Progenitor cell of endocrine pancreas (in vitro differentiated cells): ENCODE measurements around the gene TEX44. TPM values are rescaled to one million over a fixed set of nuclear protein-coding genes. Genes with fewer than 3 reads are reported as not detected.
"Not testable (repeated sequence)": the region's sequence is repeated elsewhere in the genome, so short reads cannot be mapped to it uniquely, and the experiment has no call there.

Source experiments
- DNase-seq: peaks from one replicate; pipeline ENCODE4 v3.0.0; 2021; ENCODE audit warnings: low spot score; ENCODE audit not compliant: unreplicated experiment
- H3K27ac Mint-ChIP-seq: 2 replicates; pipeline ENCODE4 v1.8.0; 2021; ENCODE audit warnings: mild to moderate bottlenecking, moderate library complexity, mixed read lengths
- H3K27me3 Mint-ChIP-seq: 2 replicates; pipeline ENCODE4 v1.8.0; 2021; ENCODE audit warnings: mixed read lengths
- H3K36me3 Mint-ChIP-seq: 2 replicates; pipeline ENCODE4 v1.8.0; 2022; ENCODE audit warnings: mixed read lengths; ENCODE audit not compliant: insufficient read depth
- H3K4me1 Mint-ChIP-seq: 2 replicates; pipeline ENCODE4 v1.8.0; 2021; ENCODE audit warnings: low read depth, mixed read lengths
- H3K4me3 Mint-ChIP-seq: 2 replicates; pipeline ENCODE4 v1.8.0; 2021; ENCODE audit warnings: low read depth, mild to moderate bottlenecking, moderate library complexity, mixed read lengths
- H3K9me3 Mint-ChIP-seq: 2 replicates; pipeline ENCODE4 v1.8.0; 2021; ENCODE audit warnings: low read depth, mixed read lengths
- CTCF ChIP-seq: fragments of 200-600 bp; sonication (generic); IDR thresholded peaks from one replicate; pipeline ENCODE4 v1.5.0; 2021; ENCODE audit warnings: antibody characterized with exemption, mild to moderate bottlenecking; ENCODE audit not compliant: unreplicated experiment
- total RNA-seq: library from RNA; stranded (reverse); gene quantifications from 2 replicates; pipeline ENCODE4 v1.2.1, GENCODE V29; 2021

The TEX44 gene
- total RNA-seq, 1 donor from 2014 or later = not detected

GRCh38 chr2:231549446-231550239 is 43.0 kb upstream of the TEX44 start:
- Mint-ChIP-seq H3K4me1 (peaks cover 10% of the 10 kb centered on the region), H3K27ac (no peak overlapping the region), H3K9me3 (peaks cover 12% of the 10 kb centered on the region), H3K36me3 (peaks cover 4% of the 10 kb centered on the region), H3K27me3 (peaks cover 2% of the 10 kb centered on the region), H3K4me3 (no peak overlapping the region)
- no peak for TF ChIP-seq CTCF
- no peak for DNase-seq

- Mint-ChIP-seq H3K27ac (no peak overlapping the region), H3K4me1 (no peaks in the 10 kb centered on the region), H3K27me3 (peaks cover 2% of the 10 kb centered on the region), H3K36me3 (peaks cover 2% of the 10 kb centered on the region), H3K9me3 (peaks cover 12% of the 10 kb centered on the region), H3K4me3 (no peak overlapping the region)
- DNase-seq = no peak
- no peak for TF ChIP-seq CTCF
These were observed 39.9 kb upstream of the TEX44 start for GRCh38 chr2:231552752-231553151.

GRCh38 chr2:231554327-231554726 is 38.3 kb upstream of the TEX44 start:
- DNase-seq = no peak
- H3K4me1 Mint-ChIP-seq = no peaks in the 10 kb centered on the region
- TF ChIP-seq CTCF = no peak
- peaks cover 12% of the 10 kb centered on the region for H3K9me3 Mint-ChIP-seq
- H3K36me3 Mint-ChIP-seq = peaks cover 2% of the 10 kb centered on the region
- H3K27ac Mint-ChIP-seq = peak overlapping the region; percentile 19
- H3K4me3 Mint-ChIP-seq = no peak overlapping the region
- H3K27me3 Mint-ChIP-seq = no peaks in the 10 kb centered on the region

- Mint-ChIP-seq H3K4me3 (no peak overlapping the region), H3K27me3 (no peaks in the 10 kb centered on the region), H3K9me3 (peaks cover 12% of the 10 kb centered on the region), H3K27ac (peak overlapping the region; percentile 19), H3K36me3 (peaks cover 2% of the 10 kb centered on the region), H3K4me1 (no peaks in the 10 kb centered on the region)
- no peak for TF ChIP-seq CTCF
- no peak for DNase-seq
These were observed 37.7 kb upstream of the TEX44 start for GRCh38 chr2:231554748-231555545.

- peaks cover 12% of the 10 kb centered on the region for H3K9me3 Mint-ChIP-seq
- H3K27ac Mint-ChIP-seq, H3K27me3 Mint-ChIP-seq, DNase-seq, H3K4me1 Mint-ChIP-seq, H3K4me3 Mint-ChIP-seq, H3K36me3 Mint-ChIP-seq: not testable (repeated sequence)
These were observed 36.2 kb upstream of the TEX44 start for GRCh38 chr2:231556496-231556895.
